Measurements from ENCODE around the gene MSRB3.

- TF ChIP-seq CTCF (IDR thresholded peaks at IDR 0.05; ENCODE audit: insufficient read depth, low read length, poor library complexity, severe bottlenecking), result no peak
- TF ChIP-seq EZH2phosphoT487 (conservative IDR thresholded peaks at IDR 0.05; ENCODE audit: low read length), result no peak
Observed at GRCh38 chr12:65411171-65411570, 132.7 kb downstream of the MSRB3 start.
